IMR-90 (cell line): Measurements from ENCODE around the gene DISP1. TPM values are rescaled to one million over a fixed set of nuclear protein-coding genes. Genes with fewer than 3 reads are reported as not detected.

Source experiments
- ATAC-seq: fragments of 200-7000 bp; cut with Tn5 transposase; 2 replicates; pipeline ENCODE4 v1.9.1; 2020; ENCODE audit warnings: low read depth, mild to moderate bottlenecking, moderate library complexity
- BruUV-seq: library from RNA; stranded (reverse); fragments of 400-500 nt; replicated peaks from 2 replicates; lab custom pipeline; 2021; lab: Mats Ljungman, UMichigan
- CTCF ChIA-PET: fragments of 300-600 bp; formaldehyde crosslinking; extraction: SDS; loops from one replicate; lab custom pipeline; 2021; ENCODE audit warnings: antibody characterized with exemption; lab: Yijun Ruan, JAX
- POLR2A ChIA-PET: fragments of 300-600 bp; sonication (Branson Sonifier 250); formaldehyde crosslinking; loops from one replicate; lab custom pipeline; 2022; ENCODE audit warnings: antibody characterized with exemption; ENCODE audit not compliant: unreplicated experiment; lab: Charles Lee
- DNase-seq: peaks from one replicate; pipeline ENCODE4 v3.0.0; 2013
- H2AFZ ChIP-seq: replicated peaks from 2 replicates; pipeline ENCODE3; 2013; ENCODE audit warnings: low read length, mild to moderate bottlenecking; ENCODE audit not compliant: poor library complexity
- H2AK5ac ChIP-seq: 2 replicates; pipeline ENCODE4 v1.6.1; 2013; ENCODE audit warnings: low read depth, low read length, inconsistent platforms
- H2AK9ac ChIP-seq: replicated peaks from 2 replicates; pipeline ENCODE3; 2013; ENCODE audit warnings: mild to moderate bottlenecking, low read depth, low read length, moderate library complexity; ENCODE audit not compliant: poor library complexity
- H2BK120ac ChIP-seq: 2 replicates; pipeline ENCODE4 v1.6.1; 2013; ENCODE audit warnings: low read depth, low read length, inconsistent platforms
- H2BK15ac ChIP-seq: 3 replicates; pipeline ENCODE4 v1.6.1; 2013; ENCODE audit warnings: low read depth, low read length, inconsistent platforms
- H2BK20ac ChIP-seq: 2 replicates; pipeline ENCODE4 v1.6.1; 2013; ENCODE audit warnings: low read depth, mild to moderate bottlenecking, inconsistent platforms, low read length, moderate library complexity
- H2BK5ac ChIP-seq: 2 replicates; pipeline ENCODE4 v1.6.1; 2013; ENCODE audit warnings: mild to moderate bottlenecking, low read depth, low read length, inconsistent platforms; ENCODE audit not compliant: poor library complexity, severe bottlenecking
- H3K14ac ChIP-seq: replicated peaks from 2 replicates; pipeline ENCODE4 v1.6.1; 2013; ENCODE audit warnings: low read depth, low read length, inconsistent platforms
- H3K18ac ChIP-seq: 2 replicates; pipeline ENCODE4 v1.6.1; 2013; ENCODE audit warnings: low read depth, low read length, control low read depth
- H3K23ac ChIP-seq: 2 replicates; pipeline ENCODE4 v1.6.1; 2013; ENCODE audit warnings: low read depth, low read length, inconsistent platforms
- H3K27ac ChIP-seq: 2 replicates; pipeline ENCODE4 v1.5.1; 2013; ENCODE audit warnings: mild to moderate bottlenecking, control low read depth, low read length; ENCODE audit not compliant: insufficient read depth
- H3K27me3 ChIP-seq: 2 replicates; pipeline ENCODE4 v1.6.1; 2013; ENCODE audit warnings: low read length; ENCODE audit not compliant: control insufficient read depth, insufficient read depth
- H3K36me3 ChIP-seq: 2 replicates; pipeline ENCODE4 v1.6.1; 2013; ENCODE audit warnings: low read length, mixed read lengths; ENCODE audit not compliant: control insufficient read depth, insufficient read depth
- H3K4ac ChIP-seq: 2 replicates; pipeline ENCODE4 v1.6.1; 2013; ENCODE audit warnings: low read depth, low read length, inconsistent platforms
- H3K4me1 ChIP-seq: 2 replicates; pipeline ENCODE4 v1.6.1; 2013; ENCODE audit warnings: low read length, mixed read lengths; ENCODE audit not compliant: control insufficient read depth, insufficient read depth
- H3K4me2 ChIP-seq: 2 replicates; pipeline ENCODE4 v1.6.1; 2013; ENCODE audit warnings: low read depth, mild to moderate bottlenecking, control low read depth, low read length, moderate library complexity
- H3K4me3 ChIP-seq: 2 replicates; pipeline ENCODE4 v1.5.1; 2013; ENCODE audit warnings: low read depth, mild to moderate bottlenecking, control low read depth, low read length, moderate library complexity; ENCODE audit not compliant: insufficient read depth
- H3K56ac ChIP-seq: 2 replicates; pipeline ENCODE4 v1.6.1; 2013; ENCODE audit warnings: low read length, inconsistent platforms; ENCODE audit not compliant: insufficient read depth; ENCODE audit errors: extremely low read depth
- H3K79me1 ChIP-seq, 2 experiments: 2 replicates each; pipeline ENCODE4 v1.6.1; 2013; ENCODE audit warnings: low read length in 2 of 2, inconsistent platforms in 1 of 2, low read depth in 1 of 2
- H3K9ac ChIP-seq: 2 replicates; pipeline ENCODE4 v1.6.1; 2013; ENCODE audit warnings: low read depth, low read length, control low read depth
- H3K9me1 ChIP-seq: 2 replicates; pipeline ENCODE4 v1.6.1; 2013; ENCODE audit warnings: low read length, inconsistent platforms; ENCODE audit not compliant: insufficient read depth
- H3K9me3 ChIP-seq: 2 replicates; pipeline ENCODE4 v1.6.1; 2013; ENCODE audit warnings: low read length; ENCODE audit not compliant: control insufficient read depth, insufficient read depth
- H4K20me1 ChIP-seq: 2 replicates; pipeline ENCODE4 v1.6.1; 2013; ENCODE audit warnings: low read length, inconsistent platforms; ENCODE audit not compliant: insufficient read depth
- H4K5ac ChIP-seq: 2 replicates; pipeline ENCODE4 v1.6.1; 2013; ENCODE audit warnings: mild to moderate bottlenecking, low read depth, low read length, control low read depth
- H4K8ac ChIP-seq, 2 experiments: 2 replicates each; pipeline ENCODE4 v1.6.1; 2013; ENCODE audit warnings: low read depth in 2 of 2, low read length in 2 of 2, control low read depth in 1 of 2, inconsistent platforms in 1 of 2
- H4K91ac ChIP-seq: 2 replicates; pipeline ENCODE4 v1.6.1; 2013; ENCODE audit warnings: low read depth, low read length, inconsistent platforms; ENCODE audit not compliant: insufficient read depth
- BHLHE40 ChIP-seq: fragments of 150-350 bp; IDR thresholded peaks from 2 replicates; pipeline ENCODE4 v1.6.1; 2016; ENCODE audit warnings: mild to moderate bottlenecking, low read depth, low read length
- CEBPB ChIP-seq: IDR thresholded peaks from 2 replicates; pipeline ENCODE4 v1.6.1; 2012; ENCODE audit warnings: low read depth, low read length, improper control_type of control experiment
- FOS ChIP-seq: fragments of 150-350 bp; IDR thresholded peaks from 2 replicates; pipeline ENCODE4 v1.6.1; 2016; ENCODE audit warnings: low read depth, low read length
- MAFK ChIP-seq: IDR thresholded peaks from 2 replicates; pipeline ENCODE4 v1.6.1; 2012; ENCODE audit warnings: low read depth, low read length, improper control_type of control experiment
- MAZ ChIP-seq: IDR thresholded peaks from 2 replicates; pipeline ENCODE4 v1.6.1; 2012; ENCODE audit warnings: low read depth, mild to moderate bottlenecking, low read length, improper control_type of control experiment, moderate library complexity, borderline replicate concordance
- MXI1 ChIP-seq: IDR thresholded peaks from 2 replicates; pipeline ENCODE4 v1.6.1; 2012; ENCODE audit warnings: low read depth, mild to moderate bottlenecking, low read length, moderate library complexity, borderline replicate concordance
- NFE2L2 ChIP-seq: fragments of 150-350 bp; IDR thresholded peaks from 2 replicates; pipeline ENCODE4 v1.6.1; 2016; ENCODE audit warnings: low read depth, mild to moderate bottlenecking, low read length
- POLR2A ChIP-seq: IDR thresholded peaks from 2 replicates; pipeline ENCODE4 v1.6.1; 2012; ENCODE audit warnings: mild to moderate bottlenecking, low read depth, low read length
- RAD21 ChIP-seq: IDR thresholded peaks from 2 replicates; pipeline ENCODE4 v1.6.1; 2012; ENCODE audit warnings: low read length, improper control_type of control experiment
- RCOR1 ChIP-seq: IDR thresholded peaks from 2 replicates; pipeline ENCODE4 v1.6.1; 2012; ENCODE audit warnings: mild to moderate bottlenecking, low read length, improper control_type of control experiment; ENCODE audit not compliant: insufficient replicate concordance
- WGBS, 2 experiments: methylation state at CpG; one replicate each; pipeline versions ENCODE4 v1.1.5 to v1.1.7; 2013; ENCODE audit warnings: missing lambda C conversion rate in 2 of 2; ENCODE audit not compliant: insufficient read length in 1 of 2; ENCODE audit errors: extremely low coverage in 2 of 2; 5-methylcytosine and 5-hydroxymethylcytosine counted together
- dilution Hi-C: fragments of 300-500 bp; cut with HindIII; formaldehyde crosslinking; loops from one replicate; pipeline ENCODE4 v1.14.3; 2018; ENCODE audit warnings: low sequenced_read_pairs; ENCODE audit not compliant: unreplicated experiment
- in situ Hi-C: fragments of 300-500 bp; cut with MboI; formaldehyde crosslinking; loops from 3 replicates; pipeline ENCODE4 v1.14.3; 2019; ENCODE audit warnings: low sequenced_read_pairs, inconsistent platforms, mixed read lengths
- intact Hi-C: fragments of 100-400 bp; cut with micrococcal nuclease; formaldehyde crosslinking; loops from 2 replicates; pipeline ENCODE4 v1.10.0; 2022
- polyA plus RNA-seq, 3 experiments: library from polyadenylated mRNA; depleted of rRNA; stranded (reverse); fragments of >200 nt; gene quantifications; 2 replicates each; pipeline ENCODE4 v1.2.3, GENCODE V29; 2012; ENCODE audit warnings: low replicate concordance in 1 of 3
- total RNA-seq: library from RNA; depleted of rRNA; stranded (reverse); fragments of >200 nt; gene quantifications from 2 replicates; pipeline ENCODE4 v1.2.3, GENCODE V29; 2012
- TF ChIP-seq, protein P1 (sequence below): fragments of 150-350 bp; IDR thresholded peaks from 2 replicates; pipeline ENCODE4 v1.6.1; 2016; ENCODE audit warnings: low read depth, mild to moderate bottlenecking, low read length, moderate library complexity, borderline replicate concordance
- TF ChIP-seq, protein P2 (sequence below): conservative IDR thresholded peaks from 2 replicates; pipeline ENCODE4 v1.5.1; 2012; ENCODE audit warnings: mild to moderate bottlenecking, low read depth, low read length, improper control_type of control experiment

The DISP1 gene
- total and polyA plus RNA-seq, 2 of the 4 experiments (the other 2 are of a cell fraction), result 3.3 to 5.2 TPM

DNA sequence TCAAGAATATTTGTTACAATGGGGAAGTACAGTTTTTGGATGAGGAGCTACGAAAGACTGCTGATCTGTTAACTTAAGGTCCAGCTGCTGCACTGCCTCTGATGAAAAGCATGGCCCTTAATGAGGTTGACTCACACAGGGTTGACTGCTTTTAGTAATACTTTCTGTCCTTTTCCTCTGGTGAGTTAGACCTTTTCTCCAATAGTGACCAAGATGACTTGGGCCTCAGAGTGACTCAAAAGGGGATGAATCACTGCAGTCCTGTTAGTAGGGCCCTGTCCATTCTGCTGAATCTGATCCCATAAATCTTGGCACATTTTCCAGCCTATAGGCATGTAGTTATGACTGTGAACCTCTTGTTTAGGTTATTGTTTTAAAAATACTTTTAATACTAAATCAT is 2.7 kb downstream of the DISP1 start:
- Histone ChIP-seq H4K91ac (no peak overlapping the region), H2BK15ac (no peak overlapping the region), H3K79me1 (peaks cover 18 to 31% of the 10 kb centered on the region in 2 experiments), H2BK5ac (peak overlapping the region; percentile 77), H3K27me3 (no peaks in the 10 kb centered on the region), H3K27ac (no peak overlapping the region), H3K14ac (no peak overlapping the region), H3K4me2 (peak overlapping the region; percentile 65; the same call in 1 of the 2 replicates), H2AFZ (no peak overlapping the region), H2BK20ac (no peak overlapping the region), H3K9ac (no peak overlapping the region), H3K9me3 (no peaks in the 10 kb centered on the region), H3K18ac (no peak overlapping the region), H3K4me1 (peaks cover 6% of the 10 kb centered on the region; the same call in 1 of the 2 replicates), H3K23ac (no peak overlapping the region), H3K56ac (no peak overlapping the region), H3K4ac (no peak overlapping the region), H4K8ac (no peak overlapping the region), H2AK9ac (no peak overlapping the region), H4K20me1 (no peaks in the 10 kb centered on the region), H3K9me1 (peaks cover 8% of the 10 kb centered on the region), H2BK120ac (no peak overlapping the region), H3K4me3 (no peak overlapping the region), H3K36me3 (no peaks in the 10 kb centered on the region), H2AK5ac (no peak overlapping the region), H4K5ac (no peak overlapping the region)
- no TSS peak for BruUV-seq
- intact Hi-C loops (loop anchor here (5.0 kb wide), 2 partner anchors 110 to 190 kb away; no protein-coding TSS in a partner anchor), dilution Hi-C loops (no loop called here), in situ Hi-C loops (no loop called here)
- peak; percentile 68 for TF ChIP-seq MAFK
- TF ChIP-seq RAD21, result no peak
- TF ChIP-seq FOS, result peak; percentile 89
- TF ChIP-seq, protein P1, sequence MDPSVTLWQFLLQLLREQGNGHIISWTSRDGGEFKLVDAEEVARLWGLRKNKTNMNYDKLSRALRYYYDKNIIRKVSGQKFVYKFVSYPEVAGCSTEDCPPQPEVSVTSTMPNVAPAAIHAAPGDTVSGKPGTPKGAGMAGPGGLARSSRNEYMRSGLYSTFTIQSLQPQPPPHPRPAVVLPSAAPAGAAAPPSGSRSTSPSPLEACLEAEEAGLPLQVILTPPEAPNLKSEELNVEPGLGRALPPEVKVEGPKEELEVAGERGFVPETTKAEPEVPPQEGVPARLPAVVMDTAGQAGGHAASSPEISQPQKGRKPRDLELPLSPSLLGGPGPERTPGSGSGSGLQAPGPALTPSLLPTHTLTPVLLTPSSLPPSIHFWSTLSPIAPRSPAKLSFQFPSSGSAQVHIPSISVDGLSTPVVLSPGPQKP, result no peak
- TF ChIP-seq RCOR1, result no peak
- TF ChIP-seq MXI1, result peak; percentile 46; the same call in 1 of the 2 replicates
- peak; percentile 69; the same call in 1 of the 2 replicates for TF ChIP-seq CEBPB
- TF ChIP-seq, protein P2, sequence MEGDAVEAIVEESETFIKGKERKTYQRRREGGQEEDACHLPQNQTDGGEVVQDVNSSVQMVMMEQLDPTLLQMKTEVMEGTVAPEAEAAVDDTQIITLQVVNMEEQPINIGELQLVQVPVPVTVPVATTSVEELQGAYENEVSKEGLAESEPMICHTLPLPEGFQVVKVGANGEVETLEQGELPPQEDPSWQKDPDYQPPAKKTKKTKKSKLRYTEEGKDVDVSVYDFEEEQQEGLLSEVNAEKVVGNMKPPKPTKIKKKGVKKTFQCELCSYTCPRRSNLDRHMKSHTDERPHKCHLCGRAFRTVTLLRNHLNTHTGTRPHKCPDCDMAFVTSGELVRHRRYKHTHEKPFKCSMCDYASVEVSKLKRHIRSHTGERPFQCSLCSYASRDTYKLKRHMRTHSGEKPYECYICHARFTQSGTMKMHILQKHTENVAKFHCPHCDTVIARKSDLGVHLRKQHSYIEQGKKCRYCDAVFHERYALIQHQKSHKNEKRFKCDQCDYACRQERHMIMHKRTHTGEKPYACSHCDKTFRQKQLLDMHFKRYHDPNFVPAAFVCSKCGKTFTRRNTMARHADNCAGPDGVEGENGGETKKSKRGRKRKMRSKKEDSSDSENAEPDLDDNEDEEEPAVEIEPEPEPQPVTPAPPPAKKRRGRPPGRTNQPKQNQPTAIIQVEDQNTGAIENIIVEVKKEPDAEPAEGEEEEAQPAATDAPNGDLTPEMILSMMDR, result no peak
- TF ChIP-seq MAZ, result no peak
- TF ChIP-seq BHLHE40, result no peak
- TF ChIP-seq NFE2L2, result no peak
- peak; percentile 52; the same call in 1 of the 2 replicates for TF ChIP-seq POLR2A
- ATAC-seq (peak; percentile 68), DNase-seq (peak; percentile 99)
- WGBS, 2 experiments, result 0% methylated on average over 1 of the region's 1 CpG; no CpG with 5 or more reads in 1 of the 2 experiments
- ChIA-PET CTCF (interaction anchor here (0.5 kb wide), 1 partner anchor 9 kb away, joined by 5 read pairs; no protein-coding TSS in a partner anchor), POLR2A (no interaction called here)
